GM12875 (cell line): ENCODE measurements around the gene NAPSA.

Source experiments
- H3K4me3 ChIP-seq: one replicate; pipeline ENCODE4 v1.5.1; 2011; ENCODE audit warnings: low read depth, low read length, control low read depth
- TF ChIP-seq, protein P1 (sequence below): IDR thresholded peaks from 2 replicates; pipeline ENCODE4 v1.5.1; 2011; ENCODE audit warnings: low read depth, mild to moderate bottlenecking, control low read depth, inconsistent platforms, low read length, moderate library complexity, borderline replicate concordance; ENCODE audit not compliant: insufficient read depth

The NAPSA gene

DNA sequence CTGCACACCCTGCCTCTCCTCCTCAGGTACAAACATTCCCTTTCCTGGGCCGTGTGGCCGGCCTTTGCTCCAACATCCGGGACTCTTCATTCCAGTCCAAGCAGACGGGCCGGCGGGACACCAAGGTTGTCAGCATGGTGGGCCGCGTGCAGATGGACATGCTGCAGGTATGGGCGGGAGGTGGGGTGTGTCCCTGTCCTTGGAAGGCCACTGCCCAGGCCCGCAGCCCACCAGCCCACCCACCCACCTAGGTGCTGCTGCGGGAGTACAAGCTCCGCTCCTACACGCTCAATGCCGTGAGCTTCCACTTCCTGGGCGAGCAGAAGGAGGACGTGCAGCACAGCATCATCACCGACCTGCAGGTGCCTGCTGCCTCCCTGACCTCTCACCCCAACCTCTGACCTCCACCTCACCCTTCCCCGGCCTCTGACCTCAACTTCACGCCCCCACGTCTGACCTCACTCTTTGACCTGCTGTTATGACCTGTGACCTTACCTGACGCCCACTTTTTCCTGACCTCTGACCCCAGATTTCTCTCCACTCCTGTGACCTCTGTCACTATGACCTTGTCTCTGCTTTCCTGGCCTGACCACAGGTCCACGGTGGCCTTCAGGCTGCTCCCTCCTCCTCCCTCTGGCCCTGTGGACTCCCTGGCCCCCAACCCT is 40.8 kb upstream of the NAPSA start:
- no peak overlapping the region for H3K4me3 ChIP-seq
- TF ChIP-seq, protein P1, sequence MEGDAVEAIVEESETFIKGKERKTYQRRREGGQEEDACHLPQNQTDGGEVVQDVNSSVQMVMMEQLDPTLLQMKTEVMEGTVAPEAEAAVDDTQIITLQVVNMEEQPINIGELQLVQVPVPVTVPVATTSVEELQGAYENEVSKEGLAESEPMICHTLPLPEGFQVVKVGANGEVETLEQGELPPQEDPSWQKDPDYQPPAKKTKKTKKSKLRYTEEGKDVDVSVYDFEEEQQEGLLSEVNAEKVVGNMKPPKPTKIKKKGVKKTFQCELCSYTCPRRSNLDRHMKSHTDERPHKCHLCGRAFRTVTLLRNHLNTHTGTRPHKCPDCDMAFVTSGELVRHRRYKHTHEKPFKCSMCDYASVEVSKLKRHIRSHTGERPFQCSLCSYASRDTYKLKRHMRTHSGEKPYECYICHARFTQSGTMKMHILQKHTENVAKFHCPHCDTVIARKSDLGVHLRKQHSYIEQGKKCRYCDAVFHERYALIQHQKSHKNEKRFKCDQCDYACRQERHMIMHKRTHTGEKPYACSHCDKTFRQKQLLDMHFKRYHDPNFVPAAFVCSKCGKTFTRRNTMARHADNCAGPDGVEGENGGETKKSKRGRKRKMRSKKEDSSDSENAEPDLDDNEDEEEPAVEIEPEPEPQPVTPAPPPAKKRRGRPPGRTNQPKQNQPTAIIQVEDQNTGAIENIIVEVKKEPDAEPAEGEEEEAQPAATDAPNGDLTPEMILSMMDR: no peak

DNA sequence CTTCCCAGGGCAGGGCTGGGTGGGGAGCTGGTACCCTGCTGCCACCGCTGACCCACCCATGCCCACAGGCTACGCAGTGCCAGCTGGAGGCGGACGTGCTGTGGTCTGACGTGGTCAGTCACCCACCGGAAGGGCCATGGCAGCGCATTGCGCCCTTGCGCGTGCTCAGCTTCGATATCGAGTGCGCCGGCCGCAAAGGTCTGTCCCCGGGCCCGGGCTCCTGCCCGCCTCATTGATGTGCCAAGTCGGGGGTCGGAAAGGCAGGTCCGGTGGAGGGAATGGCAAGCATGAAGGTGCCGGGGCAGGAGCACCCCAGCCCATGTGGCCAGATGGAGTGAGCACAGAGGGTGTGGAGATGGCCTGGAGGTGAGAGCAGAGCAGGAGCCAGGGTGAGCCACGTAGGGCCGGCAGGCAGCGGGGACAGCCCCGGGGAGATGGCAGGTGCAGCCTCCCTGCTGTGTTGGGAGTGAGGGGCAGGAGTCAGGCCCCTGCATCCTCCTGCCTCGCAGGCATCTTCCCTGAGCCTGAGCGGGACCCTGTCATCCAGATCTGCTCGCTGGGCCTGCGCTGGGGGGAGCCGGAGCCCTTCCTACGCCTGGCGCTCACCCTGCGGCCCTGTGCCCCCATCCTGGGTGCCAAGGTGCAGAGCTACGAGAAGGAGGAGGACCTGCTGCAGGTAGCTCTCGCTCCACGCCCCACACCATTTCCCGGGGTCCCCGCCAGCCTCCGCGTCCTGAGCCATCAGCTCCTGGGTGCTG is 37.3 kb upstream of the NAPSA start:
- H3K4me3 ChIP-seq: no peak overlapping the region
- TF ChIP-seq, protein P1: no peak

DNA sequence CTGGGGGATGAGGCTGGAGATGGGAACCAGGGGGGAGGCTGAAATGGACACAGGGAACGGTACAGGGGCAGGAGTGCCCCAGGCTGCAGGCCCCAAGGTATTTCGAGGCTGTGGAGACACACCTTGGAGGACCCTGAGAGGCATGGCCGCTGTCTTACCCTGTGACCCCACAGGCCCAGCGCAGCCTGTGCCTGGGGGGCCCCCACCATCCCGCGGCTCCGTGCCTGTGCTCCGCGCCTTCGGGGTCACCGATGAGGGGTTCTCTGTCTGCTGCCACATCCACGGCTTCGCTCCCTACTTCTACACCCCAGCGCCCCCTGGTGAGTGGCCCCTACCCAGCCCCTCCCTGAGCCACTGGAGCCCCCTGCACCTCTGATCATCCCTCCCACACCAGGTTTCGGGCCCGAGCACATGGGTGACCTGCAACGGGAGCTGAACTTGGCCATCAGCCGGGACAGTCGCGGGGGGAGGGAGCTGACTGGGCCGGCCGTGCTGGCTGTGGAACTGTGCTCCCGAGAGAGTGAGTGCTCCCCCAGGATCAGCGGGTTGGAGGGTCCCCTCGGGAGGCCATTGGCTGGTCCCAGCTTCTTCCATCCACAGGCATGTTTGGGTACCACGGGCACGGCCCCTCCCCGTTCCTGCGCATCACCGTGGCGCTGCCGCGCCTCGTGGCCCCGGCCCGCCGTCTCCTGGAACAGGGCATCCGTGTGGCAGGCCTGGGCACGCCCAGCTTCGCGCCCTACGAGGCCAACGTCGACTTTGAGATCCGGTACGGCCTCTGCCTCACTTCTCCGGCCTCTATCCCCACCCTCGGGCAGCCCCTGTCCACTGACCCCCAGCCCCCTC is 36.4 kb upstream of the NAPSA start:
- TF ChIP-seq, protein P1: no peak
- H3K4me3 ChIP-seq: no peak overlapping the region

DNA sequence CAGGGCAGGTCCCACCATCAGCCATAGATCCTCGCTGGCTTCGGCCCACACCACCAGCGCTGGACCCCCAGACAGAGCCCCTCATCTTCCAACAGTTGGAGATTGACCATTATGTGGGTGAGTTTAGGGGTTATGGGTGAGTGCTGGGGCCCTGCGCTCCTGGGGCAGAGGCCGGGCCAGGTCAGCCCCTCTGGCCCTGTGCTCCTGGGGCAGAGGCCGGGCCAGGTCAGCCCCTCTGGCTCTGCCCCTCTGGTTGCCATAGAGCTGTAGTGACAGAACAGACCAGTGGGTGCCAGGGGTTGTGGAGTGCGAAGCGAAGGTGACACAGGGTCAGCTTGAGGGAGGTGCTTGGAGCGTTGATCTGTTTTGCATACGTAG is 33.9 kb upstream of the NAPSA start:
- TF ChIP-seq, protein P1: no peak
- no peak overlapping the region for H3K4me3 ChIP-seq

DNA sequence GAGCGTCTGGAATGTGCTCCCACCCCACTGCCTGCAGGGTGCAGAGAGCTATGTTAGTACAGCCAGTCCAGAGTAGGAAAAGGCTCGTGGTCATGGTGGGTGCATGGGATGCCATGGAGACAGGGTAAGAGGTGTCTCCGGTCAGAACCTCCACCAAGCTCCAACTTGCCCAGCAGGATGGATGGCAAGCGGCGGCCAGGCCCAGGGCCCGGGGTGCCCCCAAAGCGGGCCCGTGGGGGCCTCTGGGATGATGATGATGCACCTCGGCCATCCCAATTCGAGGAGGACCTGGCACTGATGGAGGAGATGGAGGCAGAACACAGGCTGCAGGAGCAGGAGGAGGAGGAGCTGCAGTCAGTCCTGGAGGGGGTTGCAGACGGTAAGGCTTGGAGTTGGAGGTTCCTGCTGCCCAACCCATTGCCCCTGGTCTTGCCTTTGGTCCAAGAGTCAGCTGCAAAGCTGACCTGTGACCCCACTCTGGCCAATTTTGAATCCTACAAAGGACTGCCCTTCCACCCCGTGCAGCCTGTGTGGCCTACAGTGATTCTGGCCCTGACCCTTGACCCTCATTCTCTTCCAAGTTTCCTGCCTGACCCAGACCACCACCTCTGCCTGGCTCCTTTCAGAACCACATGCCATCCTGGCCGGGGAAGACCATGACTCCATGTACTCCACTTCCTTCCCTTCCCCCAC is 33.4 kb upstream of the NAPSA start:
- H3K4me3 ChIP-seq: no peak overlapping the region
- TF ChIP-seq, protein P1: no peak

DNA sequence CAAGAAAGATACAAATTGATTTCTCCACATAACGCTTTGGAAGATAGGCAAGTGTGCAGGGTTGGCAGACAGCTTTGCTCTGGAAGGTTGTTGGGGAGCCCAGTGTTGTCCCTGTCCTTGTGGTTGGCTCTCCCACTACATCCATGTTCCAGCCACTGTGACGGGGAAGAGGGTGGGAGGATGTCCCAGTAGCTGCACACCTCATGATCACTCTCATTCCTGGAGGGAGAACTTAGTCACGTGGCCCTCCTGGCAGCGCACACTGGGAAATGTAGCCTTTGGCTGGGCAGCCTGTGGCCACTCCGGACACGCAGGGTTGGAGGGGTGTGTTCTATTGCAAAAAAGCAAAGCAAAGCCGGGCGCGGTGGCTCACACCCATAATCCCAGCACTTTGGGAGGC is 28.6 kb upstream of the NAPSA start:
- TF ChIP-seq, protein P1: no peak

More for the DNA sequence above, 28.6 kb upstream of the NAPSA start:
- H3K4me3 ChIP-seq: no peak overlapping the region
